GM18498 (cell line): ENCODE measurements around the gene DCAF8.
A peak's percentile ranks its signal among the peaks of the same experiment; 100 is the strongest.

Experiments
- ATAC-seq: cut with Tn5 transposase; IDR thresholded peaks from one replicate; pipeline ENCODE4 v1.9.1; 2021; ENCODE audit warnings: mild to moderate bottlenecking, moderate library complexity; ENCODE audit not compliant: unreplicated experiment

DCAF8 gene

GRCh38 chr1:160264795-160265307, 2.5 kb upstream of the DCAF8 start:
- ATAC-seq = no peak

GRCh38 chr1:160261556-160261892, 825 bp downstream of the DCAF8 start:
- ATAC-seq = peak; percentile 34

DNA sequence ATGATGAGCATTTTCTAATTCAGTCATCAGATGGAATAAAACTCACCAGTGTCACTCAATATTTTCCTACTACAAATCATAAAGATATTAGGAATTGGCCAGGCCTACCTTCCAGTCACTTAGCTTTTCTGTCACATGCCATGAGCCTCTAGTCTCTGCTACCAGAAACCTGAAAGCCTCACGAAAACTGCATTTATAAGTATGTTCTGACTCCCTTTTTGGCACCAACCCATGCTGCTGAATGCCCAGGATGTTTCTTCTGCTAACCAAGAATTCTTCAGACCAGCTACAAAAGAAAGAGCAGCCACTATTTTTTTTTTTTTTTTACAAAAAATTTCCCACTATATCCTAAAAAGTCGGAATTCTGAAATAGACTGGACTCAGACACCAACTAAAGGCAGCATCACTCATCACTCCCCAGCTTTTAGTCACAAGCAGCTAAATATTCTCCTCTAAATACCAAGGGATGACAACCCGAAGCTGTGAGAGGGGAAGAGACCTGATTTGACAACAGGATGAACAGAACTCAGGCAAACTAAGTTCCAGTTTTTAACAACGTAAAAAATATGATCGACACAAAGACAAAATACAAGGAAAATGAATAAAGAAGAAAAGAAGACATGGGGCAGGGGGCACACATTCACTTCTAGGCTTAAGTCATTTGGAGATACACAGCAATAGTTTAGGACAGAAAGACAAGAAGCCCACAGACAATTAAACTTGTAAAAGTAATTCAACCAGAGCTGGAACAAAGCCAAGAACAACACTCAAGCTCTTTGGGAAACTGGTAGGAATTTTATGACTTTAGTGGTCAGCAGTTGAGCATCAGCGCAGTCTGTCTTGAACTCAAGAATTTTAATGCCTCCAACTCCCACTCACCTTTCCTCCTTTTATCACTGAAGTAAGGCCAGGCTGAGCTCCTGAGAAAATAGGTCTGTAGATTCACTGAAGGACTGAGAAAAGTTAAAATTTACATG, 1.7 kb downstream of the DCAF8 start:
- no peak for ATAC-seq

DNA sequence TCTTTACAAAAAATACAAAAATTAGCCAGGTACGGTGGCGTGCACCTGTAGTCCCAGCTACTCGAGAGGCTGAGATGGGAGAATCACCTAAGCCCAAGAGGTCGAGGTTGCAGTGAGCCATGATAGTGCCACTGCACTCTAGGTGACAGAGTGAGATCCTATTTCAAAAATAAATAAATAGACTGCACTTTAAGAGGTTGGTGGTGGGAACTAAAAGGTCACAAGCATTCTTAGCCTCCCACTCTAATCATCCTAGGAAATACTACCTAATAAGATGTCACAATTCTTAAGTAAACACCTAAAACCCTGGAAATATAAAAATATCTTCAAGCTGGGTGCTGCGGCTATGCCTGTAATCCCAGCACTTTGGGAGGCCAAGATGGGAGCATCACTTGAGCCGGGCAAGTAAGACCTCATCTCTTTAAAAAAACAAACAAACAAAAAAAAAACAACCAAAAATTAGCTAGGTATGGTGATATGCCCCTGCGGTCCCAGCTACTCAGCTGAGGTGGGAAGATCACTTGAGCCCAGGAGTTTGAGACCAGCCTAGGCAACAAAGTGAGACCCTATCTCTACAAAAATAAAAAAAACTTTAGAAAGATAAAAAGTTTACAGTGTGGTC, 4.1 kb downstream of the DCAF8 start:
- no peak for ATAC-seq

DNA sequence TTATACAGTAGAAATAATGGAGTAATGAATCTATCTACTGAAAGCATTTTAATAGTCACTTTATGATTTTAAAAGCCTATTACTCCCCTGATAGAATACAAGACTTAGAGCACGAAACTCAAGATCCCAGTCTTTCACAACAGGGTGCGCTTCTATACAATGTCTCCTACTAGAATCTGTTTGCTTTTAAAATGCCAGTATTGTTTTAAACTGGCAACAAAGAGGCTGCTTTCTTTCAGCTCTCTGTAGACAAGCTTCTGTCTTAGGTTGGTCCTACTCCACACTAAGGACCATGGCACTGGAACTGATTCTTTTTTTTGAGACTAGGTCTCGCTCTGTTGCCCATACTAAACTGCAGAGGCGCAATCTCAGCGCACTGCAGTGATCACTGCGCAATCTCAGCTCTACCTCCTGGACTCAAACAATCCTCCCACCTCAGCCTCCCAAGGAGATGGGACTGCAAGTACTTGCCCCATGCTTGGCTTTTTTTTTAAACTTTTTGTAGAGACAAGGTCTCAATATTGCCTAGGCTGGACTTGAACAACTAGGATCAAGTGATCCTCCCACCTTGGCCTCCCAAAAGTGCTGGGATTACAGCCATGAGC, 4.8 kb downstream of the DCAF8 start:
- no peak for ATAC-seq

DNA sequence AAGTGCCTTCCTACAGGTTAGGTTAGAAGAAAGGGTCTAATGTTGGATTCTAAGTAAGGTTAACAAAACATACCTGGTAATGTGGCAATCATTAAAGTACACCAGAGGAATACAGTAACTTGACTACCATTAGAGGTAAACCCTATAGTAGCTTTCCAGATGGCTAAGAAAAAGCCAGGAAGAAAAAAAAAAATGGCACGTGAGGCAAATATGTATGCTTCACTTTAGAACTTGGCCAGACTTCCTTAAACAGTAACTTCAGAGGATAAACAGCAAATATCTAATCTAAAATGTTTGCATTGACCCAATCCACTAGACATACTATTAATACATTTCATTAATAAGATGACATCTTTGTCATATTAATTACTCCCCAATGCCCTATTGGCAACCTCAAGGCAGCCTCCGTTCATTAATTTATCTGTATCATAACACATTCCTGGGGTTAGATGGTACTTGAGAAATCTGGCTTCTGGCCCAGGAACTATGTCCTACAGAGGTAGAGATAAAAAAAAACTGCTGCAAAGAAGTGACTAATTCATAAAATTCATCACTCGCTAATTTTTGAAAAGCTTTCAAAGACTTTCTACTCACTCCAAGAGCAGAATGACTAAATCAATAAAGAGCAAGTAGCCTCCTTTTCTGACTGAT, 5.8 kb downstream of the DCAF8 start:
- no peak for ATAC-seq

- ATAC-seq = no peak
Measured at GRCh38 chr1:160255781-160256300, 6.5 kb downstream of the DCAF8 start.

GRCh38 chr1:160251687-160252526, 10.4 kb downstream of the DCAF8 start:
- ATAC-seq = no peak

DNA sequence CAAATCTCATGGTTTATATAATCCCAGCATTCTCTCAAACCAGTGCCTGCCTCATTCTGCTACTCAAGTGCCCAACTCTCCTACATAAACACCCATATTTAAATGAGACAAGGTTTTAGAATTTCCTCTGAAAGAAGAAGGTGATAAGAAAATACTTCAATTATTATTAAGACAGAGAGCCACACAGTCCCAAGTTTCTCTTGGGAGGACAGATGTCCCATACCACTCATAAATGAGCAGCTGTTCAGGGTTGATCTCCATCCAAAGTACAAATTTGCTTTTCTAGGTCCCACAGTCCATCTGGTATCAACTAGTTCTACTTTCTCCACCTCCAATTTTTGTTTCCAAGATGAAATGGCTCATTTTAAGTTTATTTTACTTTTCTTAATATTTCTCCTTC, 11.3 kb downstream of the DCAF8 start:
- no peak for ATAC-seq

- ATAC-seq = no peak
Measured at GRCh38 chr1:160247053-160247452, 15.3 kb downstream of the DCAF8 start.

- ATAC-seq = no peak
Measured at GRCh38 chr1:160245434-160245833, 16.9 kb downstream of the DCAF8 start.

- no peak for ATAC-seq
Measured at GRCh38 chr1:160244209-160244608, 18.1 kb downstream of the DCAF8 start.

- no peak for ATAC-seq
Measured at GRCh38 chr1:160243767-160244166, 18.6 kb downstream of the DCAF8 start.

DNA sequence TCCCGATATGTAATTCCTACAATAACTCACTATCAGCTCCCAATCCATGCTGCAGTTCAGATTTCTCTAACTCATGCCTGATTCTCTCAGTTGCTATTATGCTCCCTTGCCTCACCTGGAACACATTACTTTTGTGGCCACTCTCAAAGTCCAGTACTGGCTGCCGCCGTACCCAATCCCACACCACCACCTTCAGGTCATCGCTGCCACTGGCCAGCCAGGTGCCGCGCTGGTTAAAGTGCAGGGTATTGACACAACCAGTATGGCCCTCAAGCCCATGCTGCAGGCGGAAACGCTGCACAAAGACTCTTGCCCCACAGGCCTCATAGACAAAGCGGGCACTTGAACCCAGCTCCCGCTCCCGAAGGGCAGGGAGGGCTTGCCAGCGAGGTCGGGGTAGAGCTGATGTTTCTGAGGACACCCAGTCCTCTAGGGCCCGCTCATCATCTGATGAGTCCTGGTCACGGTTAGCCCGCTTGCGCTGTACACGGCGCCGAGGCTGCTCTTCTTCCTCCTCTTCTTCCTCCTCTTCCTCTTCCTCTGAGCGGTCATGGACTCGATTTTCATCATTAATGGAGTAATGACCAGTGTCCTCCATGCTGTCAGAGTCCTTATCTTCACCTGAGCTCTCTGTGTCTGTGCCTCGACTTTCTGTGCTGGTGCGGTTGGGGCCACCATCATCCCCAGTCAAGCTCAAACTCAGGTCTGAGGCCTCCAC, 22.6 kb downstream of the DCAF8 start:
- ATAC-seq = no peak

DNA sequence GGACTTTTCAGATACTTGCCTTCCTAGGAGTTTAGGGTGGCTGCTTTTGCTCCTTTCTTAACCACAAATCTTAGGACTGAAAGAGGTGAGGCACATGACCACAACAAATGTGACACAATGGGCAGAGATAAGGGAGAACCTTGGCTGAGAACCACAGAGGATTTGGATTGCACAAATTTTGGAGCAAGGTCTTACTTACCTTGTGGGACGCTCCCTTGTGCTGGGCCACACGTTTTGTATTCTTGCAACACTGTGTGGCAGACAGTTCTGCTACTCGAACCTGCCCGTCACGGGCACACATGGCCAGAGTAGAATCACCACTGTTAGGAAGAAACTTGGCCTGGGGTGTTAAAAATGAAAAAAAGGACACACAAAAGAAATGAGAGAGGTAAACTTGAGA, 23.9 kb downstream of the DCAF8 start:
- no peak for ATAC-seq

DNA sequence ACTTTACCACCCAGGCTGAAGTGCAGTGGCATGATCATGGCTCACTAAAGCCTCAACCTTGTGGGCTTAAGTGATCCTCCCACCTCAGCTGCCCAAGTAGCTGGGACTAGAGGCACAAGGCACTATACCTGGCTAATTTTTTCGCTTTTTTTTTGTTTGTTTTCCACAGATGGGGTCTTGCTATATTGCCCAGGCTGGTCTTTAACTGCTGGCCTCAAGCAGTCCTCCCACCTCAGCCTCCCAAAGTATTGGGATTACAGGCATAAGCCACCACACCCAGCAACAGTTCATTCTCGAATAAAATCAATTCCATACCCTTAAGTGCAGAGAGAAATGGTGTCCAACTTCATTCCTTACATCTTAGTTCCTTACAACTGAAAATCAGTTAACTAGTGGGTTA, 24.8 kb downstream of the DCAF8 start:
- no peak for ATAC-seq

- ATAC-seq = no peak
Measured at GRCh38 chr1:160236806-160237205, 25.5 kb downstream of the DCAF8 start.

DNA sequence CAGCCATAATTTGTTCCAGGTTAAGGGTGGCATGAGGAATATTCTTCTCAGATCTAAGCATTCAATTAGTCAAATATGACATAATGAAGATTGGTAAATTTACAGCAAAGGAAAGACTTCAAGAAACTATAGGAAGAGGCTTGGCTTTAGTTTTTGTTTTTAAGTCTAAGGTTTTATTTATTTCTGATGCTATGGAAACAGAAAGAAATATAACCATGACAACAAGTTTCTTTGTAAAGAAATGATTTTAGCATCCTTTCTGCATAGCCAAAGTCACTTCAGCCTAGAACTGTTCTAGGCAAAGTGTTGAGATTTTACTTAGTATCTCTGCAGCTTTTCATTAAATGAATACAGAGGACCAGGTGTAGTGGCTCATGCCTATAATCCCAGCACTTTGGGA, 29.4 kb downstream of the DCAF8 start:
- ATAC-seq = no peak

DNA sequence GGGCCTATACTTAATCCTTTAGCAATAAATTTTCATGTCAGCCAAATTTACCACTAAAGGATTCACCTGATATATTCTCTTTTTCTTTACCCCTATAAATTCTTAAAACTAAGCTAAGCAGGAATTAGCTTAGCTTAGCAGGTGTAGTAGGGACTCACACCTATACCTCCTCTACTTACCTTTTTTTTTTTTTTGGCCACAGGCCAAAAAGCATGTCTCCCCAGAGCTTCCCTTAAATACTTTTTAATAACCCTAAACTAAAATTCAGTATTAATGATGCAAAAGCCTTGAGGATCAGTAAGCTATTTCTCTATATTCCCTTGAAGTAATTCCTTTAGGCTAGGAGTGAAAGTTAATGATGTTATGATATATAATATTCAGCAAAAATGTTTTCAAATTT, 33.9 kb downstream of the DCAF8 start:
- ATAC-seq = no peak

GRCh38 chr1:160227561-160227960, 34.8 kb downstream of the DCAF8 start:
- ATAC-seq = no peak
